HepG2 (cell line): ENCODE data around the gene GPATCH2. TPM values are rescaled to one million over a fixed set of nuclear protein-coding genes. Genes with fewer than 3 reads are reported as not detected.
A peak's percentile ranks its signal among the peaks of the same experiment; 100 is the strongest.

ENCODE experiments used
- ATAC-seq: fragments of 200-7000 bp; cut with Tn5 transposase; 3 replicates; pipeline ENCODE4 v1.9.1; 2020; ENCODE audit warnings: mild to moderate bottlenecking, moderate library complexity
- BruUV-seq: library from RNA; stranded (reverse); fragments of 400-500 nt; replicated peaks from 2 replicates; lab custom pipeline; 2021; lab: Mats Ljungman, UMichigan
- CTCF ChIA-PET: fragments of 300-600 bp; formaldehyde crosslinking; extraction: SDS; loops from one replicate; lab custom pipeline; 2021; ENCODE audit warnings: low total read pairs, inconsistent platforms, low intra/inter-chr PET ratio; lab: Yijun Ruan, JAX
- POLR2A ChIA-PET: fragments of 350-600 bp; sonication (Branson Sonifier 250); formaldehyde crosslinking; loops from one replicate; lab custom pipeline; 2020; ENCODE audit warnings: antibody characterized with exemption, inconsistent platforms; lab: Yijun Ruan, JAX
- DNase-seq: peaks from one replicate; pipeline ENCODE4 v3.0.0-alpha.2; 2015; ENCODE audit warnings: low spot score
- FAIRE-seq: peaks from 3 replicates; lab custom pipeline; 2011; peaks lifted over from hg19 to GRCh38; lab: Jason Lieb, UNC
- H2AFZ ChIP-seq: one replicate; pipeline ENCODE4 v1.6.1; 2011; ENCODE audit warnings: low read length, inconsistent platforms
- H3K27ac ChIP-seq: fragments of 300-600 bp; 3 replicates; pipeline ENCODE4 v1.8.0; 2011; ENCODE audit warnings: mixed run types, mild to moderate bottlenecking, mixed read lengths, low read length, inconsistent platforms; ENCODE audit not compliant: insufficient read depth; ENCODE audit errors: extremely low read length
- H3K27me3 ChIP-seq, 2 experiments: fragments of 200-600 bp in 1 of 2; 2 replicates in 1 of 2; 3 replicates in 1 of 2; pipeline versions ENCODE4 v1.6.0 to v1.8.0; 2011; ENCODE audit warnings: low read length in 2 of 2, mild to moderate bottlenecking in 2 of 2, moderate library complexity in 2 of 2, inconsistent platforms in 1 of 2; ENCODE audit not compliant: insufficient read depth in 2 of 2, control insufficient read depth in 1 of 2
- H3K36me3 ChIP-seq, 2 experiments: fragments of 200-600 bp in 1 of 2; replicated peaks in 1 of 2; 2 replicates in 1 of 2; 3 replicates in 1 of 2; pipeline versions ENCODE4 v1.5.1 to v1.8.0; 2011; ENCODE audit warnings: low read length in 2 of 2, inconsistent platforms in 1 of 2; ENCODE audit not compliant: insufficient read depth in 2 of 2, control insufficient read depth in 1 of 2
- H3K4me1 ChIP-seq: 2 replicates; pipeline ENCODE4 v1.5.1; 2012; ENCODE audit warnings: low read length, inconsistent platforms; ENCODE audit not compliant: insufficient read depth
- H3K4me2 ChIP-seq: 2 replicates; pipeline ENCODE4 v1.6.0; 2011; ENCODE audit warnings: low read depth, low read length, inconsistent platforms
- H3K4me3 ChIP-seq, 3 experiments: fragments of 200-600 bp in 1 of 3; sonication (generic), shearing (Covaris generic) in 1 of 3; replicated peaks in 1 of 3; 2 replicates each; pipeline ENCODE4 v1.5.1; 2011 to 2016; ENCODE audit warnings: low read length in 3 of 3, inconsistent platforms in 2 of 3, low read depth in 2 of 3, mild to moderate bottlenecking in 2 of 3, control low read depth in 1 of 3, mixed read lengths in 1 of 3; ENCODE audit not compliant: insufficient read depth in 1 of 3
- H3K79me2 ChIP-seq: one replicate; pipeline ENCODE4 v1.6.1; 2011; ENCODE audit warnings: low read length, inconsistent platforms; ENCODE audit not compliant: insufficient read depth
- H3K9ac ChIP-seq: 2 replicates; pipeline ENCODE4 v1.6.0; 2011; ENCODE audit warnings: mild to moderate bottlenecking, low read depth, low read length, inconsistent platforms; ENCODE audit not compliant: insufficient read depth
- H3K9me3 ChIP-seq: 2 replicates; pipeline ENCODE4 v1.5.1; 2012; ENCODE audit warnings: mild to moderate bottlenecking, low read length
- H4K20me1 ChIP-seq: 2 replicates; pipeline ENCODE4 v1.6.0; 2011; ENCODE audit warnings: inconsistent platforms, mild to moderate bottlenecking, low read length, moderate library complexity; ENCODE audit not compliant: insufficient read depth
- AHR ChIP-seq: IDR thresholded peaks from 2 replicates; pipeline ENCODE4 v1.6.1; 2018; ENCODE audit warnings: missing genetic modification reagents, missing compliant biosample characterization
- ATF7-NPFF ChIP-seq: sonication (generic); formaldehyde crosslinking; IDR thresholded peaks from 2 replicates; pipeline ENCODE4 v1.8.1; 2023; ENCODE audit warnings: mild to moderate bottlenecking, low read depth, missing genetic modification reagents, moderate library complexity
- MAFK ChIP-seq, 2 experiments: IDR thresholded peaks in 1 of 2; conservative IDR thresholded peaks in 1 of 2; 2 replicates each; pipeline ENCODE4 v1.6.1; 2011; ENCODE audit warnings: improper control_type of control experiment in 2 of 2, low read length in 2 of 2
- NFE2L2 ChIP-seq: fragments of 150-350 bp; IDR thresholded peaks from 2 replicates; pipeline ENCODE4 v1.6.1; 2014; ENCODE audit warnings: low read length
- NKX3-1 ChIP-seq: sonication (generic); formaldehyde crosslinking; IDR thresholded peaks from 2 replicates; pipeline ENCODE4 v1.5.0; 2020; ENCODE audit warnings: missing genetic modification reagents
- ONECUT2 ChIP-seq: sonication (generic); formaldehyde crosslinking; IDR thresholded peaks from 2 replicates; pipeline ENCODE4 v1.4.0; 2020; ENCODE audit warnings: missing genetic modification reagents
- TMF1 ChIP-seq: sonication (generic); formaldehyde crosslinking; IDR thresholded peaks from 2 replicates; pipeline ENCODE4 v1.8.1; 2022; ENCODE audit warnings: low read depth, missing genetic modification reagents
- ZNF432 ChIP-seq: sonication (generic); formaldehyde crosslinking; IDR thresholded peaks from 2 replicates; pipeline ENCODE4 v1.5.0; 2020; ENCODE audit warnings: missing genetic modification reagents, mild to moderate bottlenecking, borderline replicate concordance
- ZNF572 ChIP-seq: sonication (generic); formaldehyde crosslinking; IDR thresholded peaks from 2 replicates; pipeline ENCODE4 v1.5.1; 2020; ENCODE audit warnings: mild to moderate bottlenecking, missing genetic modification reagents
- ZNF614 ChIP-seq: IDR thresholded peaks from 2 replicates; pipeline ENCODE4 v1.6.1; 2018; ENCODE audit warnings: missing biosample characterization, missing genetic modification reagents, inconsistent platforms, borderline replicate concordance
- ZNF83 ChIP-seq: sonication (generic); formaldehyde crosslinking; IDR thresholded peaks from 2 replicates; pipeline ENCODE4 v1.4.0; 2020; ENCODE audit warnings: missing genetic modification reagents, mild to moderate bottlenecking, borderline replicate concordance
- WGBS: methylation state at CpG from one replicate; pipeline ENCODE4 v1.1.6; 2017; ENCODE audit warnings: low lambda C conversion rate; 5-methylcytosine and 5-hydroxymethylcytosine counted together
- in situ Hi-C: cut with HindIII; loops from 2 replicates; pipeline ENCODE4 v1.10.0; 2017; ENCODE audit warnings: low pct_unique_long_range_greater_than_20kb; ENCODE audit not compliant: extremely low pct_ligation_motif_present
- intact Hi-C: fragments of 100-400 bp; cut with micrococcal nuclease; formaldehyde crosslinking; loops from one replicate; pipeline ENCODE4 v1.10.0; 2022; ENCODE audit not compliant: unreplicated experiment
- polyA plus RNA-seq, 8 experiments: library from polyadenylated mRNA; depleted of rRNA in 3 of 8; stranded (reverse) in 7 of 8; unstranded in 1 of 8; fragments of >200 nt; fragmentation: Illumina TruSeq in 4 of 8; extraction: Trizol in 4 of 8; gene quantifications; 2 replicates each; pipeline versions ENCODE4 v1.2.1 to v1.2.3, GENCODE V29; 2011 to 2016; ENCODE audit warnings: low read depth in 4 of 8, missing spikeins in 1 of 8, mixed read lengths in 1 of 8; ENCODE audit not compliant: insufficient read depth in 1 of 8
- total RNA-seq, 5 experiments: library from RNA; depleted of rRNA; stranded (reverse); fragments of >200 nt; fragmentation: Illumina TruSeq; extraction: Trizol; gene quantifications; 2 replicates each; pipeline ENCODE4 v1.2.3, GENCODE V29; 2016; ENCODE audit warnings: low read depth in 1 of 5
- TF ChIP-seq, protein P1 (sequence below): sonication (generic); formaldehyde crosslinking; IDR thresholded peaks from 2 replicates; pipeline ENCODE4 v1.8.0; 2022; ENCODE audit warnings: mild to moderate bottlenecking, missing genetic modification reagents, moderate library complexity
- TF ChIP-seq, protein P2 (sequence below): sonication (generic); formaldehyde crosslinking; IDR thresholded peaks from 2 replicates; pipeline ENCODE4 v1.4.0; 2020; ENCODE audit warnings: missing genetic modification reagents
- TF ChIP-seq, protein P3 (sequence below): sonication (generic); formaldehyde crosslinking; IDR thresholded peaks from 2 replicates; pipeline ENCODE4 v1.5.1; 2020; ENCODE audit warnings: mild to moderate bottlenecking, missing genetic modification reagents, borderline replicate concordance
- TF ChIP-seq, protein P4 (sequence below): sonication (generic); formaldehyde crosslinking; IDR thresholded peaks from 2 replicates; pipeline ENCODE4 v1.8.1; 2023; ENCODE audit warnings: missing genetic modification reagents, inconsistent platforms, borderline replicate concordance

The GPATCH2 gene
- total and polyA plus RNA-seq, 2 of the 13 experiments (the other 11 are each of a cell fraction or from before 2014, with no cell fraction given): 3.5 to 15.7 TPM

DNA sequence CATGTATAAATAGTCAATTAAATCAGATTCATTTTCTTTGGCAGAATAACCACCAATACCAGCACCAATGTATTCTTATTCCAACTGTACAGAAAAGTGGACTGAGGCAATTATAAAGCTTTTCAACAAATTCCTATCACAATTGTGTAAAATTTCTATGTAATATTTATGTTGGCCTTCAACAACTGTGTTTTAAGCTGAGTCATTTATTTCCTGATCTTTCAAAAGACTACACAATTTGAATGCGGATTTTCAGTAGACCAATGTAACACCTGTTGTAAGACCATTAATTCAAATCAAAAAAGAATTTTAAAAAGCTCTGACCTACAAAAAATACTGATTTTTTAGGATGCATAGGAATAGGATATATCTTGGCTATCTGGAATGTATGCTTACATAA lies 25.5 kb downstream of the GPATCH2 start:
- intact Hi-C loops (no loop called here), in situ Hi-C loops (no loop called here)
- DNase-seq (no peak), ATAC-seq (no peak), FAIRE-seq (no peak)
- BruUV-seq: no TSS peak
- Histone ChIP-seq H4K20me1 (no peaks in the 10 kb centered on the region), H3K79me2 (no peaks in the 10 kb centered on the region), H3K4me2 (no peak overlapping the region), H2AFZ (no peak overlapping the region), H3K27ac (no peak overlapping the region), H3K36me3 (peaks cover 0 to 8% of the 10 kb centered on the region in 2 experiments; a peak in 2 of 5 replicates), H3K27me3 (no peaks in the 10 kb centered on the region), H3K9me3 (no peaks in the 10 kb centered on the region), H3K4me3 (no peak overlapping the region), H3K9ac (no peak overlapping the region), H3K4me1 (no peaks in the 10 kb centered on the region)
- POLR2A ChIA-PET: no interaction called here
- CTCF ChIA-PET: no interaction called here
- 100% methylated on average over 1 of the region's 1 CpG for WGBS
- TF ChIP-seq ATF7-NPFF (CRISPR knock-in tag): no peak
- TF ChIP-seq, protein P1, sequence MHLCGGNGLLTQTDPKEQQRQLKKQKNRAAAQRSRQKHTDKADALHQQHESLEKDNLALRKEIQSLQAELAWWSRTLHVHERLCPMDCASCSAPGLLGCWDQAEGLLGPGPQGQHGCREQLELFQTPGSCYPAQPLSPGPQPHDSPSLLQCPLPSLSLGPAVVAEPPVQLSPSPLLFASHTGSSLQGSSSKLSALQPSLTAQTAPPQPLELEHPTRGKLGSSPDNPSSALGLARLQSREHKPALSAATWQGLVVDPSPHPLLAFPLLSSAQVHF (CRISPR knock-in tag): no peak
- TF ChIP-seq NKX3-1 (CRISPR knock-in tag): no peak
- TF ChIP-seq MAFK (conservative IDR thresholded peaks at IDR 0.05 in 1 of 2, IDR thresholded peaks at IDR 0.05 in 1 of 2; ENCODE audit: low read length in 2 of 2): peak; percentile 9 to 43; a peak in 2 of 4 replicates
- TF ChIP-seq, protein P2, sequence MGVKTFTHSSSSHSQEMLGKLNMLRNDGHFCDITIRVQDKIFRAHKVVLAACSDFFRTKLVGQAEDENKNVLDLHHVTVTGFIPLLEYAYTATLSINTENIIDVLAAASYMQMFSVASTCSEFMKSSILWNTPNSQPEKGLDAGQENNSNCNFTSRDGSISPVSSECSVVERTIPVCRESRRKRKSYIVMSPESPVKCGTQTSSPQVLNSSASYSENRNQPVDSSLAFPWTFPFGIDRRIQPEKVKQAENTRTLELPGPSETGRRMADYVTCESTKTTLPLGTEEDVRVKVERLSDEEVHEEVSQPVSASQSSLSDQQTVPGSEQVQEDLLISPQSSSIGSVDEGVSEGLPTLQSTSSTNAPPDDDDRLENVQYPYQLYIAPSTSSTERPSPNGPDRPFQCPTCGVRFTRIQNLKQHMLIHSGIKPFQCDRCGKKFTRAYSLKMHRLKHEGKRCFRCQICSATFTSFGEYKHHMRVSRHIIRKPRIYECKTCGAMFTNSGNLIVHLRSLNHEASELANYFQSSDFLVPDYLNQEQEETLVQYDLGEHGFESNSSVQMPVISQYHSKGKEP (CRISPR knock-in tag): no peak
- TF ChIP-seq ONECUT2 (CRISPR knock-in tag): no peak
- TF ChIP-seq AHR (CRISPR knock-in tag): no peak
- TF ChIP-seq ZNF572 (CRISPR knock-in tag): no peak
- TF ChIP-seq ZNF614: no peak
- TF ChIP-seq, protein P3, sequence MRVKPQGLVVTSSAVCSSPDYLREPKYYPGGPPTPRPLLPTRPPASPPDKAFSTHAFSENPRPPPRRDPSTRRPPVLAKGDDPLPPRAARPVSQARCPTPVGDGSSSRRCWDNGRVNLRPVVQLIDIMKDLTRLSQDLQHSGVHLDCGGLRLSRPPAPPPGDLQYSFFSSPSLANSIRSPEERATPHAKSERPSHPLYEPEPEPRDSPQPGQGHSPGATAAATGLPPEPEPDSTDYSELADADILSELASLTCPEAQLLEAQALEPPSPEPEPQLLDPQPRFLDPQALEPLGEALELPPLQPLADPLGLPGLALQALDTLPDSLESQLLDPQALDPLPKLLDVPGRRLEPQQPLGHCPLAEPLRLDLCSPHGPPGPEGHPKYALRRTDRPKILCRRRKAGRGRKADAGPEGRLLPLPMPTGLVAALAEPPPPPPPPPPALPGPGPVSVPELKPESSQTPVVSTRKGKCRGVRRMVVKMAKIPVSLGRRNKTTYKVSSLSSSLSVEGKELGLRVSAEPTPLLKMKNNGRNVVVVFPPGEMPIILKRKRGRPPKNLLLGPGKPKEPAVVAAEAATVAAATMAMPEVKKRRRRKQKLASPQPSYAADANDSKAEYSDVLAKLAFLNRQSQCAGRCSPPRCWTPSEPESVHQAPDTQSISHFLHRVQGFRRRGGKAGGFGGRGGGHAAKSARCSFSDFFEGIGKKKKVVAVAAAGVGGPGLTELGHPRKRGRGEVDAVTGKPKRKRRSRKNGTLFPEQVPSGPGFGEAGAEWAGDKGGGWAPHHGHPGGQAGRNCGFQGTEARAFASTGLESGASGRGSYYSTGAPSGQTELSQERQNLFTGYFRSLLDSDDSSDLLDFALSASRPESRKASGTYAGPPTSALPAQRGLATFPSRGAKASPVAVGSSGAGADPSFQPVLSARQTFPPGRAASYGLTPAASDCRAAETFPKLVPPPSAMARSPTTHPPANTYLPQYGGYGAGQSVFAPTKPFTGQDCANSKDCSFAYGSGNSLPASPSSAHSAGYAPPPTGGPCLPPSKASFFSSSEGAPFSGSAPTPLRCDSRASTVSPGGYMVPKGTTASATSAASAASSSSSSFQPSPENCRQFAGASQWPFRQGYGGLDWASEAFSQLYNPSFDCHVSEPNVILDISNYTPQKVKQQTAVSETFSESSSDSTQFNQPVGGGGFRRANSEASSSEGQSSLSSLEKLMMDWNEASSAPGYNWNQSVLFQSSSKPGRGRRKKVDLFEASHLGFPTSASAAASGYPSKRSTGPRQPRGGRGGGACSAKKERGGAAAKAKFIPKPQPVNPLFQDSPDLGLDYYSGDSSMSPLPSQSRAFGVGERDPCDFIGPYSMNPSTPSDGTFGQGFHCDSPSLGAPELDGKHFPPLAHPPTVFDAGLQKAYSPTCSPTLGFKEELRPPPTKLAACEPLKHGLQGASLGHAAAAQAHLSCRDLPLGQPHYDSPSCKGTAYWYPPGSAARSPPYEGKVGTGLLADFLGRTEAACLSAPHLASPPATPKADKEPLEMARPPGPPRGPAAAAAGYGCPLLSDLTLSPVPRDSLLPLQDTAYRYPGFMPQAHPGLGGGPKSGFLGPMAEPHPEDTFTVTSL (CRISPR knock-in tag): no peak
- no peak for TF ChIP-seq ZNF432 (CRISPR knock-in tag)
- no peak for TF ChIP-seq TMF1 (CRISPR knock-in tag)
- TF ChIP-seq ZNF83 (CRISPR knock-in tag): no peak
- TF ChIP-seq, protein P4, sequence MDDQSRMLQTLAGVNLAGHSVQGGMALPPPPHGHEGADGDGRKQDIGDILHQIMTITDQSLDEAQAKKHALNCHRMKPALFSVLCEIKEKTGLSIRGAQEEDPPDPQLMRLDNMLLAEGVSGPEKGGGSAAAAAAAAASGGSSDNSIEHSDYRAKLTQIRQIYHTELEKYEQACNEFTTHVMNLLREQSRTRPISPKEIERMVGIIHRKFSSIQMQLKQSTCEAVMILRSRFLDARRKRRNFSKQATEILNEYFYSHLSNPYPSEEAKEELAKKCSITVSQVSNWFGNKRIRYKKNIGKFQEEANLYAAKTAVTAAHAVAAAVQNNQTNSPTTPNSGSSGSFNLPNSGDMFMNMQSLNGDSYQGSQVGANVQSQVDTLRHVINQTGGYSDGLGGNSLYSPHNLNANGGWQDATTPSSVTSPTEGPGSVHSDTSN (CRISPR knock-in tag): no peak
- TF ChIP-seq NFE2L2: peak; percentile 52
